Calu3 (cell line): Measurements from ENCODE around the gene ZBTB7A. TPM values are rescaled to one million over a fixed set of nuclear protein-coding genes. Genes with fewer than 3 reads are reported as not detected.
A peak's percentile ranks its signal among the peaks of the same experiment; 100 is the strongest.

Source experiments
- BruUV-seq: library from RNA; stranded (reverse); fragments of 400-500 nt; replicated peaks from 2 replicates; lab custom pipeline; 2021; lab: Mats Ljungman, UMichigan
- CTCF ChIA-PET: fragments of 300-600 bp; sonication (Branson Sonifier 250); formaldehyde crosslinking; loops from one replicate; lab custom pipeline; 2022; ENCODE audit warnings: antibody characterized with exemption; lab: Charles Lee
- DNase-seq: peaks from one replicate; pipeline ENCODE4 v3.0.0; 2022
- H3K27ac Mint-ChIP-seq: one replicate; pipeline ENCODE4 v1.8.0; 2022; ENCODE audit warnings: mixed read lengths; ENCODE audit not compliant: unreplicated experiment
- H3K27me3 Mint-ChIP-seq: one replicate; pipeline ENCODE4 v1.8.0; 2022; ENCODE audit warnings: mixed read lengths; ENCODE audit not compliant: unreplicated experiment
- H3K36me3 Mint-ChIP-seq: one replicate; pipeline ENCODE4 v1.8.0; 2022; ENCODE audit warnings: mild to moderate bottlenecking, moderate library complexity, mixed read lengths; ENCODE audit not compliant: insufficient read depth, unreplicated experiment
- H3K4me1 Mint-ChIP-seq: one replicate; pipeline ENCODE4 v1.8.0; 2022; ENCODE audit warnings: mild to moderate bottlenecking, low read depth, mixed read lengths; ENCODE audit not compliant: unreplicated experiment
- H3K4me3 Mint-ChIP-seq: one replicate; pipeline ENCODE4 v1.8.0; 2022; ENCODE audit warnings: mild to moderate bottlenecking, low read depth, moderate library complexity, mixed read lengths; ENCODE audit not compliant: unreplicated experiment
- H3K9me3 Mint-ChIP-seq: one replicate; pipeline ENCODE4 v1.8.0; 2022; ENCODE audit warnings: low read depth, mixed read lengths; ENCODE audit not compliant: unreplicated experiment
- CTCF ChIP-seq: fragments of 200-600 bp; IDR thresholded peaks from one replicate; pipeline ENCODE4 v1.8.0; 2022; ENCODE audit warnings: antibody characterized with exemption; ENCODE audit not compliant: unreplicated experiment
- intact Hi-C: fragments of 100-400 bp; cut with micrococcal nuclease; formaldehyde crosslinking; loops from one replicate; pipeline ENCODE4 v1.10.0; 2022; ENCODE audit not compliant: unreplicated experiment
- total RNA-seq: library from RNA; stranded (reverse); gene quantifications from 2 replicates; pipeline ENCODE4 v1.2.3, GENCODE V29; 2022

The ZBTB7A gene
- total RNA-seq, 1 experiment from 2014 or later: 38.0 TPM

- Mint-ChIP-seq H3K4me1 (no peaks in the 10 kb centered on the region), H3K9me3 (no peaks in the 10 kb centered on the region), H3K27ac (no peak overlapping the region), H3K27me3 (no peaks in the 10 kb centered on the region), H3K4me3 (no peak overlapping the region), H3K36me3 (peaks cover 49% of the 10 kb centered on the region)
- CTCF ChIA-PET: no interaction called here
- TF ChIP-seq CTCF: no peak
- no peak for DNase-seq
- BruUV-seq: no TSS peak
- intact Hi-C loops: no loop called here
Measured at GRCh38 chr19:4033028-4033956, 33.4 kb downstream of the ZBTB7A start.

DNA sequence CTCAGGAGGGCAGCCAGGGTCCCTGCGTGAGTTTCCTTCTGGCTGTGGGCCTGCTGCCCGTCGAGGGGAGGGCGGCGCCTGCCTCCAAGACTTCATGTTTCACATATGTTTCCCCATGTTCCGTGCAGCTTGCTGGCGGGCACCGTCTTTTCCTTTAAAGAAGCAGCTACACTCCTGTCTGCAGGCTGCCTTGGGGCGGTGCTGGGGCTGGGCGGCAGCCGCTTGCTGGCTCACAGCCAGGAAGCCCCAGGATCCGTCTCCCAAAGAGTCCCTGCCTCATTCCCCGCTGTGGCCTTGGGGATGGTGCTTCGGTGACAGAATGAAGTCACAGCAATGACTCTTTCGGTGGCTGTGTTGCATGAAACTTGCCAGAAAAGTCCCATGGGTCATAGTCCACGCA is 34.3 kb downstream of the ZBTB7A start:
- intact Hi-C loops: no loop called here
- no peak for TF ChIP-seq CTCF
- CTCF ChIA-PET: no interaction called here

GRCh38 chr19:4031420-4031819 is 35.3 kb downstream of the ZBTB7A start:
- intact Hi-C loops: no loop called here
- H3K27me3 Mint-ChIP-seq: no peaks in the 10 kb centered on the region
- no peak for TF ChIP-seq CTCF
- H3K36me3 Mint-ChIP-seq: peaks cover 50% of the 10 kb centered on the region
- no peak overlapping the region for H3K27ac Mint-ChIP-seq
- no peaks in the 10 kb centered on the region for H3K9me3 Mint-ChIP-seq
- H3K4me1 Mint-ChIP-seq: no peaks in the 10 kb centered on the region
- BruUV-seq: no TSS peak
- peak overlapping the region; percentile 39 for H3K4me3 Mint-ChIP-seq
- CTCF ChIA-PET: no interaction called here
- DNase-seq: no peak

More for the DNA sequence above, 34.3 kb downstream of the ZBTB7A start:
- peaks cover 46% of the 10 kb centered on the region for H3K36me3 Mint-ChIP-seq
- H3K4me1 Mint-ChIP-seq: no peaks in the 10 kb centered on the region
- no peak overlapping the region for H3K4me3 Mint-ChIP-seq
- H3K27ac Mint-ChIP-seq: no peak overlapping the region
- H3K27me3 Mint-ChIP-seq: no peaks in the 10 kb centered on the region
- no peaks in the 10 kb centered on the region for H3K9me3 Mint-ChIP-seq
- no TSS peak for BruUV-seq
- DNase-seq: no peak

GRCh38 chr19:4030981-4031380 is 35.7 kb downstream of the ZBTB7A start:
- H3K27me3 Mint-ChIP-seq: no peaks in the 10 kb centered on the region
- no peak overlapping the region for H3K27ac Mint-ChIP-seq
- CTCF ChIA-PET: no interaction called here
- no peak overlapping the region for H3K4me3 Mint-ChIP-seq
- no peaks in the 10 kb centered on the region for H3K4me1 Mint-ChIP-seq
- BruUV-seq: no TSS peak
- H3K36me3 Mint-ChIP-seq: peaks cover 50% of the 10 kb centered on the region
- TF ChIP-seq CTCF: no peak
- DNase-seq: no peak
- intact Hi-C loops: no loop called here
- no peaks in the 10 kb centered on the region for H3K9me3 Mint-ChIP-seq
